ENCODE data around the gene SERHL2. TPM values are rescaled to one million over a fixed set of nuclear protein-coding genes. Genes with fewer than 3 reads are reported as not detected.
"Not testable (repeated sequence)": the region's sequence is repeated elsewhere in the genome, so short reads cannot be mapped to it uniquely, and the experiment has no call there.

Gene SERHL2
- polyA plus RNA-seq, 3 donors: 0.20 to 0.60 (median 0.24) TPM

GRCh38 chr22:42515896-42516295, 37.9 kb upstream of the SERHL2 start:
- Mint-ChIP-seq H3K9me3 (no peaks in the 10 kb centered on the region), H3K4me1 (peaks cover 14% of the 10 kb centered on the region), H3K27me3 (ENCODE audit: low read depth in 3 of 3) (no peaks in the 10 kb centered on the region), H3K36me3 (peaks cover 44 to 48% of the 10 kb centered on the region in 2 donors), H3K4me3 (no peak overlapping the region), H3K27ac (no peak overlapping the region)
- Histone ChIP-seq H3K36me3 (replicated peaks in 1 of 2; ENCODE audit: control insufficient read depth in 1 of 2, insufficient read depth in 2 of 2, low read length in 2 of 2) (peaks cover 44 to 46% of the 10 kb centered on the region in 2 donors), H2AFZ (ENCODE audit: insufficient read depth, low read depth, low read length, poor library complexity, severe bottlenecking) (no peak overlapping the region), H3K4me2 (replicated peaks; ENCODE audit: extremely low read depth, low read length, poor library complexity, severe bottlenecking) (no peak overlapping the region), H3K9me3 (replicated peaks in 1 of 2; ENCODE audit: control insufficient read depth in 1 of 2, insufficient read depth in 1 of 2, low read length in 2 of 2) (no peaks in the 10 kb centered on the region), H3K9ac (ENCODE audit: insufficient read depth, low read length, poor library complexity, severe bottlenecking) (no peak overlapping the region), H3K4me3 (replicated peaks in 1 of 3; ENCODE audit: low read depth in 2 of 3, low read length in 3 of 3) (no peak overlapping the region), H3K4me1 (ENCODE audit: control insufficient read depth in 1 of 2, insufficient read depth in 2 of 2, low read length in 2 of 2) (peaks cover 12 to 13% of the 10 kb centered on the region in 2 donors), H3K79me2 (ENCODE audit: insufficient read depth, low read length) (peaks cover 23% of the 10 kb centered on the region), H3K27ac (ENCODE audit: low read depth in 1 of 2, low read length in 2 of 2) (no peak overlapping the region), H4K20me1 (ENCODE audit: insufficient read depth, low read length) (peaks cover 5% of the 10 kb centered on the region), H3K27me3 (ENCODE audit: control insufficient read depth in 2 of 2, insufficient read depth in 2 of 2, low read length in 2 of 2) (no peaks in the 10 kb centered on the region)
- no peak for DNase-seq
- intact Hi-C loops (cut with micrococcal nuclease): loop anchor here in 1 of 2 donors (5.0 to 10.0 kb wide), 2 partner anchors 36 to 61 kb away; partner anchors contain the start of gene SERHL2
- 96% methylated on average over 14 of the region's 14 CpGs for WGBS (ENCODE audit: insufficient coverage)
- TF ChIP-seq CTCF (IDR thresholded peaks at IDR 0.05): no peak

GRCh38 chr22:42517103-42517502, 36.7 kb upstream of the SERHL2 start:
- not testable (repeated sequence) for H2AFZ ChIP-seq (ENCODE audit: insufficient read depth, low read depth, low read length, poor library complexity, severe bottlenecking); H3K27me3 ChIP-seq (ENCODE audit: control insufficient read depth in 2 of 2, insufficient read depth in 2 of 2, low read length in 2 of 2); H3K9ac ChIP-seq (ENCODE audit: insufficient read depth, low read length, poor library complexity, severe bottlenecking); H3K27ac Mint-ChIP-seq; DNase-seq; H3K9me3 ChIP-seq (replicated peaks in 1 of 2; ENCODE audit: control insufficient read depth in 1 of 2, insufficient read depth in 1 of 2, low read length in 2 of 2); H3K4me2 ChIP-seq (replicated peaks; ENCODE audit: extremely low read depth, low read length, poor library complexity, severe bottlenecking); H3K4me3 Mint-ChIP-seq; H3K9me3 Mint-ChIP-seq; H3K4me3 ChIP-seq (replicated peaks in 1 of 3; ENCODE audit: low read depth in 2 of 3, low read length in 3 of 3); H4K20me1 ChIP-seq (ENCODE audit: insufficient read depth, low read length); H3K27ac ChIP-seq (ENCODE audit: low read depth in 1 of 2, low read length in 2 of 2); H3K27me3 Mint-ChIP-seq (ENCODE audit: low read depth in 3 of 3)
- Histone ChIP-seq H3K4me1 (ENCODE audit: control insufficient read depth in 1 of 2, insufficient read depth in 2 of 2, low read length in 2 of 2) (peaks cover 12 to 13% of the 10 kb centered on the region in 2 donors), H3K79me2 (ENCODE audit: insufficient read depth, low read length) (peaks cover 23% of the 10 kb centered on the region), H3K36me3 (replicated peaks in 1 of 2; ENCODE audit: control insufficient read depth in 1 of 2, insufficient read depth in 2 of 2, low read length in 2 of 2) (peaks cover 32 to 41% of the 10 kb centered on the region in 2 donors)
- Mint-ChIP-seq H3K4me1 (peaks cover 14% of the 10 kb centered on the region), H3K36me3 (peaks cover 36 to 39% of the 10 kb centered on the region in 2 donors)
- intact Hi-C loops (cut with micrococcal nuclease): loop anchor here in 1 of 2 donors (5.0 to 10.0 kb wide), 2 partner anchors 35 to 62 kb away; partner anchors contain the start of gene SERHL2
- WGBS (ENCODE audit: insufficient coverage): no CpG with 5 or more reads among the region's 7 CpGs

GRCh38 chr22:42518638-42519524, 34.9 kb upstream of the SERHL2 start:
- H3K27me3 Mint-ChIP-seq (ENCODE audit: low read depth in 3 of 3); H3K9me3 ChIP-seq (replicated peaks in 1 of 2; ENCODE audit: control insufficient read depth in 1 of 2, insufficient read depth in 1 of 2, low read length in 2 of 2); H3K27me3 ChIP-seq (ENCODE audit: control insufficient read depth in 2 of 2, insufficient read depth in 2 of 2, low read length in 2 of 2); H3K9me3 Mint-ChIP-seq; DNase-seq; H4K20me1 ChIP-seq (ENCODE audit: insufficient read depth, low read length): not testable (repeated sequence)
- intact Hi-C loops (cut with micrococcal nuclease): loop anchor here in 1 of 2 donors (5.0 to 10.0 kb wide), 2 partner anchors 33 to 64 kb away; partner anchors contain the start of gene SERHL2
- Mint-ChIP-seq H3K4me3 (peak overlapping the region; percentile 95 to 100), H3K36me3 (peaks cover 29% of the 10 kb centered on the region in 2 donors), H3K4me1 (peaks cover 14% of the 10 kb centered on the region), H3K27ac (peak overlapping the region; percentile 88 to 95 (median 94))
- Histone ChIP-seq H3K27ac (ENCODE audit: low read depth in 1 of 2, low read length in 2 of 2) (peak overlapping the region in 1 of 2 donors; percentile 78), H2AFZ (ENCODE audit: insufficient read depth, low read depth, low read length, poor library complexity, severe bottlenecking) (peak overlapping the region; percentile 81), H3K36me3 (replicated peaks in 1 of 2; ENCODE audit: control insufficient read depth in 1 of 2, insufficient read depth in 2 of 2, low read length in 2 of 2) (peaks cover 30 to 32% of the 10 kb centered on the region in 2 donors), H3K4me2 (replicated peaks; ENCODE audit: extremely low read depth, low read length, poor library complexity, severe bottlenecking) (peak overlapping the region; percentile 71), H3K4me3 (replicated peaks in 1 of 3; ENCODE audit: low read depth in 2 of 3, low read length in 3 of 3) (peak overlapping the region; percentile 62 to 81 (median 75)), H3K79me2 (ENCODE audit: insufficient read depth, low read length) (peaks cover 23% of the 10 kb centered on the region), H3K4me1 (ENCODE audit: control insufficient read depth in 1 of 2, insufficient read depth in 2 of 2, low read length in 2 of 2) (peaks cover 12 to 13% of the 10 kb centered on the region in 2 donors), H3K9ac (ENCODE audit: insufficient read depth, low read length, poor library complexity, severe bottlenecking) (peak overlapping the region; percentile 86)
- 0% methylated on average over 8 of the region's 28 CpGs for whole genome bisulfite sequencing (ENCODE audit: insufficient coverage)

All from CD14-positive monocyte (primary cell).